HG02938 (cell line): ENCODE results near the gene PLCG2.

Experiments
- ATAC-seq: cut with Tn5 transposase; IDR thresholded peaks from one replicate; pipeline ENCODE4 v1.9.1; 2021; ENCODE audit warnings: mild to moderate bottlenecking, moderate library complexity; ENCODE audit not compliant: unreplicated experiment

Gene PLCG2

DNA sequence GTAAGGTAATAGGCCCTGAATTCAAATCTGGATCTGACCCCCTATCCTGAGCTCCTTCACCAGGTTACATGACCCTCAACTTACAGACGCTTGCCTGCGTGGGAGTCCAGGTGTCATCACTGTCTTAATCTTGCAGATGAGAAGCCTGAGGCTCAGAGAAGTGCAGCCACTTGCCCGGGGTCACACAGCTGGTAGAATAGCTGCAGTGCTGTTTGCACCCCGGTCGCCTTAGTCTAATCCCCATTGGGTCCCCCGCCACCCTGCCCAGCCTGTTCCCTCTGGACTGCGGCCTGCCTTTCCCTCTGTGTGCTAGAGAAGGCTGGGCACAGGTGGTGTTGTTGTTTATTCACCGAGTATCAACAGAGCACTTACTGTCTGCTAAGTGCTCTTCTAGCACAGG is 125.2 kb downstream of the PLCG2 start:
- no peak for ATAC-seq

DNA sequence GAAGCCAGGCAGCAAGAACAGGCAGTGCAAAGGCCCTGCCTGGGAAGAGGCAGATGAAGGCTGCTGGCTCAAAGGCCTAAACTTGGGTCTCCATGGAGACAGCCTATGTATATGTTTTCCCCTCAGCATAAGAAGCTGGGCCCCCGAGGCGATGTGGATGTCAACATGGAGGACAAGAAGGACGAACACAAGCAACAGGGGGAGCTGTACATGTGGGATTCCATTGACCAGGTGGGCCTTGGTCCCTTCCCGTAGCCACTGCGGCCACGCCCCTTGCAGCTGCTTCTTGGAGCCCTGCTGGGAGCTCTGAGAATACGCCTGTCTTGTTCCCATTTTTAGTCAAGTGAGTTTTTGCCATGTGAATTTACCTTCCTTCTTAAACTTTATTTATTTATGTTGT is 126.2 kb downstream of the PLCG2 start:
- no peak for ATAC-seq

DNA sequence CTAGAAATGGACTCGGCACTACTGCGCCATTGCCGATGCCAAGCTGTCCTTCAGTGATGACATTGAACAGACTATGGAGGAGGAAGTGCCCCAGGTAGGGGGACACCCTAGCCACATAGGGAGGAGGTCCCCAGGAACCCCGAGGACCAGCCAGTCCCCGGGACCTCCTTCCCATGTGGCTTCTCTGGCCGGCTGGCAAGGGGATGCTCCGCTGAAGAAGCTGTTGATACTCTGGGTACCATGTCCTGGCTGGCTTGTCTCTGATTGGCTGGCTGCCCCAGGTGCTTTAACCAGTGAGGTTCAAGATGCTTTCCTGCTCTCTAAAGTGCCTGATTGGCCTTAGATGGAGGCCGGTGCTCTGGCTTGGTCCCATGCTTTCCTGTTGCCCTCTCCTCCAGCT is 128.6 kb downstream of the PLCG2 start:
- no peak for ATAC-seq

DNA sequence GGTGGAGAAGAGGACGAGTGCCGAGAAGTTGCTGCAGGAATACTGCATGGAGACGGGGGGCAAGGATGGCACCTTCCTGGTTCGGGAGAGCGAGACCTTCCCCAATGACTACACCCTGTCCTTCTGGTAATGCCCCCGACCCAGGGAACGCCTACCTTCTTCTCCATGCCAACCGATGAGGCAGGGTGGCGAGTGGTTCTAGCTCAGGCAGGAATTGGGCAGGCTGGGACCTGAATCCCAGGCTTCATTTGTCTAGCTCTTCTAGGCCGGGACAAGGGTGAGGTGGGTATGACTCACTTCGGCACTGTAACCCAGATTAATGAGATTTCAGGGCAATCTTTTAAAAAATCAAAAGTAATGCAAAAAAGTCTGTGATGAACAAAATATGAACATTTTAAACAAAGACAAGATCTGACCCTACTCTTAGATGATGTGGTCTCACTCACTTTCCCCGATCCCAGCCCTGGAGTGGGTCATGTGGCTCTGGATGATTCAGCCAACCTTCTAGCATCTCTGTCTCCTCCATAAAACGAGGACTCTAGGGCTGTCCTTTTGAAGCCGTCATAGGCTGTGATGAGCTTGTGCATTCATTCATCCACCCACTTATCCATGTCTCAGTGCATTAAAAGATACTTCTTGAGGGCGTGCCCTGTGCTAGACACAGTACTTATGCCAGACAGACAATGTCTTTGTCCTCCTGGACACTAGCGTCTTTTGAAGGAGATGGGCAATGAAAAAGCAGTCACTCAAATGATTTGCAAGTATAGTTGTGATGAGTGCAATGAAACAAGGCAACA is 129.6 kb downstream of the PLCG2 start:
- no peak for ATAC-seq

DNA sequence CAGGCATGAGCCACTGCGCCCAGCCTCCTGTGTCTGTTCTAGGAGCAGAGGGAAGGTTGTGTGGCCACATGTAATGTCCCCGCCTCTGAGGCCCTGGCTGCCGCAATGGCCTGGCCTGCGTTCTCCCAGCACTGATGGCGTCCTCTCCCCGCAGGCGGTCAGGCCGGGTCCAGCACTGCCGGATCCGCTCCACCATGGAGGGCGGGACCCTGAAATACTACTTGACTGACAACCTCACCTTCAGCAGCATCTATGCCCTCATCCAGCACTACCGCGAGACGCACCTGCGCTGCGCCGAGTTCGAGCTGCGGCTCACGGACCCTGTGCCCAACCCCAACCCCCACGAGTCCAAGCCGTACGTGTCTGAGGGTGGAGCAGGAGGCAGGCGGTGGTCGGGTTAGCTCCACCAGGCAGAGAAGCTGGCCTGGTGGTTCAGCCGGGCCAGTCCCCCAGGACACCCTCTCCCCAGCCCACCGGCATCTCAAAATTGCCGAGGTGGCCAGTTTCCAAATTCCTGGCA is 131.3 kb downstream of the PLCG2 start:
- no peak for ATAC-seq

DNA sequence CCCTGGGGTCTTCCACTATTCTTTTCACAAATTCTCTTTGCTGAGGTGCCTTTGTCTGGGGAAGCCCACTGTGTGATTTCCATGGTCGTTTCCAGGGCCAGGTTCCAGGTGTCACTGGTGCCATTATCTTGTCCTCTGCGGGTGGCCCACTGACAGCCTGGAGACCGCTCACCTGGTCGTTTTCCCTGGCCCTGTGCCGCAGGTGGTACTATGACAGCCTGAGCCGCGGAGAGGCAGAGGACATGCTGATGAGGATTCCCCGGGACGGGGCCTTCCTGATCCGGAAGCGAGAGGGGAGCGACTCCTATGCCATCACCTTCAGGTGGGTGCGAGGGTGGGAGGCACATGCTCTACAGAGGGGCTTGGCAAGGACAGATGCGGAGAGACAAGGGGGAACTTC is 133.3 kb downstream of the PLCG2 start:
- no peak for ATAC-seq

DNA sequence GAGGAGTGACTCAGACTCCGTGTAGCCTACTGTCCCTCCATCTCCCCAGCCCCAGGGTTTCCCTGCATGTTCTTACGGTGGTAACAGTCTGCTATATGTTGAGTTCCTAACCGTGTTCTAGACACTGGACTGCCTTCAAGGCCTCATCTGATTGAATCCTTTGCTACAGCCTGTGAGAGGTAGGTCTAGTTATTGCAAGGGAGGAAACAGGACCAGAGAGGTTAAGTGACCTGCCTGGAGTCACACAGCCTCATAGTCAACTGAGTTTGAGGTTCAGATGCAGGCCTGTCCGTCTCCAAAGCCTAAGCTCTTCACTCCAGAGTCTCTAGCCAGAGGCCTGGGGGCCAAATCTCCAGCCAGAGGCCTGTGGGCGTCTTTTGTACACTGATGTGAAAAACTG is 134.1 kb downstream of the PLCG2 start:
- no peak for ATAC-seq

DNA sequence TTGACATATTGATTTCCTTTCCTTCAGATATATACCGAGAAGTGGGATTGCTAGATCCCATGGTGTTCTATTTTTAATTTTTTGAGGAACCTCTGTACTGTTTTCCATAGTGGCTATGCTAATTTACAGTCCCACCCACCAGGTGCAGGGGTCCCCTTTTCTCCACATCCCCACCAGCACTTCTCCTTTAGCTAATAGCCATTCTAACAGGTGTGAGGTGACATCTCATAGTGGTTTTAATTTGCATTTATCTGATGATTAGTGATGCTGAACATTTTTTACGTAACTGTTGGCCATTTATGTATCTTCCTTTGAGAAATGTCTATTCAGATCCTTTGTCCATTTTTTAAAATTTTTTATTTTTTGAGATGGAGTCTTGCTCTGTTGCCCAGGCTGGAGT is 138.3 kb downstream of the PLCG2 start:
- ATAC-seq = no peak

DNA sequence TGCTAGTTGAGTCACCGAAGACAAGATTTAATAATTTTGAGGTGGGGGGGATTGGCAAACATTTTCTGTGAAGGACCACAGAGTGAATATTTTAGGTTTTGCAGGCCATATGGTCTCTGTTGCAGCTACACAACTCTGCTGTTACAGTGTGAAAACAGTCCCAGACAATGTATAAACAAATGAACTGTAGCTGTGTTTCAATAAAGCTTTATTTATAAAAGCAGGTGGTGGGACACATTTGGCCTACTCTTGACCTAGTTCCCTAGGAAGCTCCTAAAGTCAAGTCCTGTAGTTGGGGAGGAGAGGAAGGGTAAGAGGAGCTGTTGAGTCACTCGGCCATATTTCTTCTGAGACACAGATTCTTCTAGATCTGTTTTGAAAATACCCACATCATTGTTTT is 139.8 kb downstream of the PLCG2 start:
- ATAC-seq = no peak

DNA sequence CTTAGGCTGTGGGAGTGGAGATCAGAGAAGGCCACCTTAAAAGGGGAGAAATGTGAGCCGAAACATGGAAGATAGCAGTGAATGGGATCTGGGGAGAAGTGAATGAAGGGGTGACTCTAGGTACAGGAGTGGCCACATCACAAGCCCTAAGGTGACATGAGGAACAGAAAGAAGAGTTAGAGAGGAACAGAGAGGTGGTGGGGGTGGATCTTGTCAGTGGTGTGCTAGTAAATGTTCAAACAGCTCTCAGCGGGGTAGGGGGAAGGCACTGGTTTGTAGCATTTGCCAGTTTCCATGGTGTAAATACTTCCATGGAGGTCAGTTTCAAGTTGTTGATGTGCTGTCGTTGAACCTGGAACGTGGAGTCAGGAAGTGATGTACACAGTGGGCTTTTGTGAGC is 141.4 kb downstream of the PLCG2 start:
- ATAC-seq = no peak

DNA sequence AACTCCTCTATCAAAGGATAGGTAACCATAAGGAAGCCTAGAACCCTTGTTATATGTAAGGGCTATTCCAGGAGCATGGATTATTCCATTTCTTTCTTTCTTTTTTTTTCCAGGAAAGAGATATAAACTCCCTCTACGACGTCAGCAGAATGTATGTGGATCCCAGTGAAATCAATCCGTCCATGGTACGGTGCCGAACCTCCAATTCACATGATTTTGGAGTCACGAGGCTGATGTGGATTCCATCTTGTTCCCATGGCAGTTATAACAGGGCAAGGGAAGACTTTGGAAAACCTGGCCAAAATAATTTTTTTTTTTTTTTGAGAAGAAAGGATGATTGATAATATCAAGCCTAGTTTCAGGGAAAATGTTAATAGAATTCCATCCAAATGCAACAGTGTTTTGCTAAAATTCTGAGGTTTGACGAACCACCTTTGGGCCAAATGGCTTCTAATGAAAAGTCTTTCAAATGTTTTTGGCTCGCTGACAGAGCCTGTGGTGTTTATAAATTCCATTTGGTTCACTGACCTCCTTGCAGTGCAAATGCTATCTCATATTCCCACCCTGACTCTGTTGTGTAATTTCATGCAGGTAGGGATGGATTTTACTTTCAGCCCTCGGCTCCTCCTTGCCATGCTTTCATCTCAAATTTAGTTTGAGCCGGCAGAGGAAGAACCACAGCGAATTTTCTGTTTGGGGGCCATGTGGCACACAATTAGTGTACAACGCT is 142.2 kb downstream of the PLCG2 start:
- no peak for ATAC-seq

DNA sequence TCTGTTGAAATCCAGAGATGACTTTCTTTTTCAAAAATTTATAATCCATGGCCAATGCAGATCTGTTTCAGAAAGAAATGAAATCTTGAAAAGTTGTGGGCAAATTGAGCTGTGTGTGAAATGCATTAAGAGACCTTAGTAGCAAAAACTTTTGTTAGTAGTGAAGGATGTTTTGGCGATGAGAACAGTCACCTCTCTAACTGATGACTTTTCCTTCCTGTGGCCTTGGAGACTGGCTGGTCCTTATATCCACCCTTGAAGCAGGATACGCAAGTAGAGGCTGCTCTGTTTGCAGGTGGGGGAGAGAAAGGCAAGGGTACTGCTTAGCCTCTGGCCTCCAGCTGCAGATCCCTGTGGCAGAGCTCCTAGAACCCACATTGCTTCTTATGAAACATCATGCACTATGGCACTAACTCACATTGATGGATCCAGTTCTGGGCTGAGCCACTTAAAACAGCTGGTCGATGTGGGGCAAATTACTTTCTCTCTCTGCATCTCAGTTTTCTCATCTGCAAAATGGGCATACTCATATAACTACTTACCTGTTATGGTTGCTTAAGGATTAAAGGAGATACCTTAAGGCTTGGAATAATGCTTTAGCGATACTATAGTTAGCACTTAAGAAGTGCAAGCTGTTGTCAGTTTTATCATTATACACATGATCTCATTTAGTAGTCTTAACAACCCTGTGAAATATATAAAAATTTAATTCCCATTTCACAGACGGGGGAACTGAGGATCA is 142.9 kb downstream of the PLCG2 start:
- no peak for ATAC-seq

DNA sequence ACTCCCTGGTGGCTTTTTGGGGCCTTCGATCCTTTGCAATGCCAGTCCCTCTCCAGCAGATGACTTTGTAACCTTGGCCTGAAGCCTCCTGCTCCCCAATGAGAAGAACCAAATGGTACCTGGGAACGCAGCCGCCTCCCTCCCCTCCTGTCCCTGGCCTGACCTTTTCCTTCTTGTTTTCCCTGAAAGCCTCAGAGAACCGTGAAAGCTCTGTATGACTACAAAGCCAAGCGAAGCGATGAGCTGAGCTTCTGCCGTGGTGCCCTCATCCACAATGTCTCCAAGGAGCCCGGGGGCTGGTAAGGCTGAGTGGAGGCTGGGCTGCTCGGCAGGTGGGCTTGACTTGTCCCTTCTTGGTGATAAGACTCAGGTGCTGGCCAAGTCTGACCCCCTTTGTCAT is 144.2 kb downstream of the PLCG2 start:
- ATAC-seq = no peak

DNA sequence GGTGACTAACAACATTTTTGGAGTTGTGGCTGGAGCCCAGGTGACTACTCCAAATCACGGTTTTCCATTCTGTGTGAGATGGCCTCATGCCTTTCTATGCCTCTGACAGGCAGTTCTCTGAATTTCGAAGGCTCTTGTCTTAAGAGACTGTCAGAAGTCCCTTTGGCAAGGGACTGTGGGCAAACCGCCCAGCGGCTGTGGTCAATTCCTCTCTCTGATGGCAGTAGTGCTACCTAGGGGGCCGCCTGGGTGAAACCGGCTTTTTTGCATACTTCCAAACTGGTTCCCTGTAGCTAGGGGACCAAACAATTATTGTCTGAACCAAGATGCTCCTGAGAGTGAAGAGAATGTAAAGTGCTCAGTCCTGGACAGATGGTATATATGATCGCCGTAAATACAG is 145.9 kb downstream of the PLCG2 start:
- ATAC-seq = no peak

DNA sequence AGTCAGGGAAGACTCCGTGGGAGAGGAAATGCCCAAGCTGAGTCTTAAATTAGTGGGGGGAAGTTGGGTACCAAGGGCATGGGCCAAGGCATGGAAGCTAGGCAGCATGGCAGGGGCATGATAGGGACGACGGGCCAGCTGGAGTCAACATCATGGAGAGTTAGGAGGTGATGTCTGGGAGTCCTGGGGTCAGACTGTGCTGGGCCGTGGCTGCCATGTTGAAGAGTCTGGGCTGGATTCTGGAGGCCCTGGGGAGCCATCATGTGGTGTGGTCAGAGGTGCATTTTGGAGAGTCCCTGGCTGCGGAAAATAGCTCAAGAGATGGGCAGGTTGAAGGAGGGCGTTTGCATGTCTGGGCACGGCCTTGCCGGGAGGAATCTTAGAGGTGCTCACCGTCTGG is 146.9 kb downstream of the PLCG2 start:
- ATAC-seq = no peak

DNA sequence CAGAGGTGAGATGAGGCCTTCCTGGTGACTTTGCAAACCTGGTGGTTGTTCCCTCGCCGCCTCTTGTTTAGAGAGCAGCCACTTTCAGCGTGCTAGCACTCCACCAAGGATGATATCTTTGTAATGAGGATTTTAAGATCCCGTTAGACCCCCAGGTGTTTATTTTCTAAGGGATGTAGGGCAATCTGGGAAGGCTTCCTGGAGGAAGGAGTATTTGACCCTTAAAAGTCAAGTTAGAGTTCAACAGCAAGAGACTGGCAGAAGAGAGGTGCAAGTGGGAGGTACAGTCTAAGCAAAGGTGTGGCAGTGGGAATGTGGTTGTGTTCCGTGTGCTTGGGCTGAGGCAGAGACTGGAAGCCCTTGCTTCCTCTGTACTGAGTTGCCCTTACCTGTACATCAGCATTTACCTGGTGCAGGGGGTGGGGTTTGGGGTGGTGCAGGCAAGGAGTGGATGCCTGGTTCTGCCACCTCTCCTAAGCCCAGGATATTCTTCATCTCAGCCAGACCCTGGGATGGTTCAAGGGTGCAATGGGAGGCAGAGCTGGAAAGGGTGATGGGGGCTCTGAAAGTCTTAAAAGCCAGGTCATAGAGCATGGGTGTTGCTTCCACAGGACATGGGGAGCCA is 148.6 kb downstream of the PLCG2 start:
- no peak for ATAC-seq

DNA sequence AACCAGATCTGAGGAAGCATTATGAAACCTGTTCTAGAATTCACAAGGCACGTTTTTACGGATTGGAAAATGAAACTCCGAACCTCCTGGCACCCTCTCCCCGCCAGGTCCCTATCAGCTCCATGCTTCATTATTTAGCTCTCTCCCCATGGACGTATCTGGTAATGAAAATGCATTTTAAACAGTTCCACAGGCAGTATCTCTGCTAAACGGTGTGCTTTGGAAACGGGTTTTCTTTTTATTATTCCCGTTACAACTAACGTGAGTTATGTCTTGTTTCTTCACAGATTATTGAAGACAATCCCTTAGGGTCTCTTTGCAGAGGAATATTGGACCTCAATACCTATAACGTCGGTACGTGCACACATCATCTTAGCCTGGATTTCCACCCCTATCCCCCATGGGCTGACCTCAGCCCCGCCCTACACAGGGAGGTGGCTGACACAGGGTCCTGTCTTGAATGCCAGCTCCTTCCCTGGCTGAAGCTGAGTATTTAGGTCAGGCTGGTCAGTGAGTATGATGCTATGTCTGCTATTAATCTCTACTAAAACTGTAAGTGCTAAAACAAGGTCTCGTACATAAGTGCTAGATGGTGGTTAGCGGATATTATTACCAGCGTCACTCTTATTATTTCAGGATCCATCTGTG is 149.3 kb downstream of the PLCG2 start:
- no peak for ATAC-seq

DNA sequence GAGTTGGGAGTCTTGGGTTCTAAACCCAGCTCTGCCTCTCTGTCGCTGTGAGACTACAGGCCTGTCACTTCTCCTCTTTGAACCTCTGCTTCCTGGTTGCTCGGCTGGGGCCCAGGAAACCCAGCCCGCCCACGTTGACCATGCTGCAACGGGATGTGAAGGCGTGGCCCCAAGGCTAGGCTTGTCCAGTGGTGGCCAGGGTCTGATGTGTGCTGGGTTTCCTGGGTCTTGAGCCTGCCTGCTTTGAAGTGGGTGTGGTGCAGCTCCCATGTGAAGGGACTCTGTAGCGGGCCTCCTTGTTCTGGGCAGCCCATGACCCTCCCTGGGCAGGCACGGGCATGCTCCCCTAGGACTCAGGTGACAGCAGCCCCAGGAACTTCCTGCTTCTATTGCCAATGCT is 149.9 kb downstream of the PLCG2 start:
- no peak for ATAC-seq

DNA sequence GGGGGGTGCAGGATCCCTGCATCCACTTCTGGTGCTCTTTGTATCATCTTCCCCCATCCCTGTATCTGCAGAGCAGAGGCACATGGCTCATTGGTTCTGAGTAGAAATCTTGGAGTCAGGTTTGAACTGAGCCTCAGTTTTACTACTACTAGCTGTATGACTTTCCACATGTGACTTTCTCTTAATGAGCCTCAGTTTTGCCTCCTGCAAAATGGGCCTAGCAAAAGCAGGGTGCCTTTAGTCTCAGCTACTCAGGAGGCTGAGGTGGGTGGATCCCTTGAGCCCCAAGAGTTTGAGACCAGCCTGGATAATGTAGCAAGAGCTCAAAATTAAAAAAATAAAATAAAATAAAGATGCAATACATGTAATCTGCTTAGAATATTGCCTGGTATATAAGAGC is 150.8 kb downstream of the PLCG2 start:
- ATAC-seq = no peak

DNA sequence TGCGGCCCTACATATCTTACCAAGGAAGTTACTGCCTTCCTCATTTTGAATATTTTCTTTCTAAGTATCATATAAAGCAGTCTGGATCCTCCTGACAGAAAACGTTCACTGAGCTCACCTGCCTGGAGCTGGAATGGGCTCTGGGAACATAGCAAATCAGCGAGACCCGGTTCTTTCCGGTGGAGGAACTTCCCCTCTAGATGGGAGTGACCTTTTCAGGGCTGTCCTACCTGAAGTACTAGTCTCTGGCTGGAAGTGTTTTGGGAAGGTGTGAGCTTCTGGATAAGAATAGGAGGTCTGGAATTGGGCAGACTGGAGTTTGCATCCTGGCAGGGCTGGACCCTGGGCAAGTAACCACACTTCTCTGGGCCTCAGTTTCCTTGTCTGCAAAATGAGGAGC is 152.8 kb downstream of the PLCG2 start:
- ATAC-seq = no peak

DNA sequence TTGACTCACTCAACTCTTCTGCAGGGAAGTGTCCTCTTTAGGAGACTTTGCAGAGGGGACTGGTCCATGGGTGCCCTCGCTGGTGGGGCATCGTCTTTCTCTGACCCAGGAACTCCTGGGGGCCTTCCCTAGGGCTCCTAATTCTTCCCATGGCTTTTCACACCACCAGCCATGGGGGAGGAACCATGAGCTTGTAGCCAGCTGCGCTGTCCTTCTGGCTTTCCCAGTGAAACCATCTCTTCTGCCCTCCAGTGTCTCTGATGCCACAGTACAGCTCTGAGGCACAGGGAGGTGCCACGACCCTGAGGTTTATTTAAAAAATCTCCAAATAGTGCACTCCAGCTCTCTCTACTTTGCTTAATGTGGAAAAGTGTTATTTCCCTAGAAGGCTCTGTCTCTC is 153.6 kb downstream of the PLCG2 start:
- ATAC-seq = no peak
